Ishikawa (cell line): ENCODE measurements around the gene TMEM270.
A peak's percentile ranks its signal among the peaks of the same experiment; 100 is the strongest.

Source experiments
- CEBPB ChIP-seq: IDR thresholded peaks from 2 replicates; pipeline ENCODE4 v1.6.1; 2012
- CREB1 ChIP-seq: IDR thresholded peaks from 2 replicates; pipeline ENCODE4 v1.6.1; 2012; ENCODE audit warnings: low read depth
- EGR1 ChIP-seq: IDR thresholded peaks from 2 replicates; pipeline ENCODE4 v1.6.1; 2012
- EP300 ChIP-seq: IDR thresholded peaks from 2 replicates; pipeline ENCODE4 v1.6.1; 2012; ENCODE audit warnings: borderline replicate concordance
- FOXM1 ChIP-seq: IDR thresholded peaks from 2 replicates; pipeline ENCODE4 v1.6.1; 2012; ENCODE audit warnings: low read depth, borderline replicate concordance
- MAX ChIP-seq: IDR thresholded peaks from 2 replicates; pipeline ENCODE4 v1.6.1; 2012
- NFIC ChIP-seq: IDR thresholded peaks from 2 replicates; pipeline ENCODE4 v1.6.1; 2012
- RAD21 ChIP-seq: IDR thresholded peaks from 2 replicates; pipeline ENCODE4 v1.6.1; 2012; ENCODE audit warnings: low read depth
- REST ChIP-seq: IDR thresholded peaks from 2 replicates; pipeline ENCODE4 v1.6.1; 2012; ENCODE audit warnings: low read depth, mild to moderate bottlenecking
- TAF1 ChIP-seq: IDR thresholded peaks from 2 replicates; pipeline ENCODE4 v1.6.1; 2012; ENCODE audit warnings: low read depth, mild to moderate bottlenecking
- TCF12 ChIP-seq: IDR thresholded peaks from 2 replicates; pipeline ENCODE4 v1.6.1; 2012; ENCODE audit warnings: low read depth
- TEAD4 ChIP-seq: IDR thresholded peaks from 2 replicates; pipeline ENCODE4 v1.6.1; 2012
- USF1 ChIP-seq: IDR thresholded peaks from 2 replicates; pipeline ENCODE4 v1.6.1; 2012
- YY1 ChIP-seq: IDR thresholded peaks from 2 replicates; pipeline ENCODE4 v1.6.1; 2012; ENCODE audit warnings: low read depth
- ZBTB7A ChIP-seq: IDR thresholded peaks from 2 replicates; pipeline ENCODE4 v1.6.1; 2012; ENCODE audit warnings: low read depth

TMEM270 gene

GRCh38 chr7:73891178-73891885 is 30.4 kb downstream of the TMEM270 start:
- TF ChIP-seq EGR1 = no peak
- no peak for TF ChIP-seq TEAD4
- no peak for TF ChIP-seq NFIC
- no peak for TF ChIP-seq TCF12
- TF ChIP-seq REST = no peak
- no peak for TF ChIP-seq MAX
- TF ChIP-seq FOXM1 = no peak
- no peak for TF ChIP-seq RAD21

- no peak for TF ChIP-seq ZBTB7A
- no peak for TF ChIP-seq RAD21
- no peak for TF ChIP-seq CREB1
- TF ChIP-seq TCF12 = no peak
- no peak for TF ChIP-seq EGR1
- no peak for TF ChIP-seq TAF1
- 0 out of 2 replicates have a peak, but pooled peaks have one; percentile 20 for TF ChIP-seq MAX
- no peak for TF ChIP-seq CEBPB
- TF ChIP-seq YY1 = no peak
- no peak for TF ChIP-seq EP300
- TF ChIP-seq NFIC = peak; percentile 81
- TF ChIP-seq USF1 = no peak
- no peak for TF ChIP-seq REST
Measured at GRCh38 chr7:73892003-73892999, 31.3 kb downstream of the TMEM270 start.

- TF ChIP-seq EGR1 = no peak
- TF ChIP-seq TCF12 = peak; percentile 16; the same call in 1 of the 2 replicates
Measured at GRCh38 chr7:73893342-73894101, 32.6 kb downstream of the TMEM270 start.

- no peak for TF ChIP-seq USF1
- no peak for TF ChIP-seq CREB1
- no peak for TF ChIP-seq EP300
- TF ChIP-seq EGR1 = no peak
- TF ChIP-seq REST = no peak
- no peak for TF ChIP-seq NFIC
- TF ChIP-seq MAX = no peak
- no peak for TF ChIP-seq TCF12
- TF ChIP-seq RAD21 = no peak
- TF ChIP-seq TEAD4 = no peak
Measured at GRCh38 chr7:73894166-73894565, 33.2 kb downstream of the TMEM270 start.
